WTC11 (cell line): ENCODE measurements around the gene ADGB. TPM values are rescaled to one million over a fixed set of nuclear protein-coding genes. Genes with fewer than 3 reads are reported as not detected.

Source experiments
- ATAC-seq: fragments of 200-7000 bp; cut with Tn5 transposase; 2 replicates; pipeline ENCODE4 v1.10.0; 2021; ENCODE audit warnings: mild to moderate bottlenecking, moderate library complexity
- CTCF ChIA-PET: fragments of 300-600 bp; sonication (Branson Sonifier 250); formaldehyde crosslinking; loops from one replicate; lab custom pipeline; 2021; ENCODE audit warnings: antibody characterized with exemption; lab: Charles Lee
- POLR2A ChIA-PET: fragments of 350-600 bp; sonication (Branson Sonifier 250); formaldehyde crosslinking; loops from one replicate; lab custom pipeline; 2021; ENCODE audit warnings: antibody characterized with exemption; lab: Charles Lee
- DNase-seq: peaks from one replicate; pipeline ENCODE4 v3.0.0; 2021; ENCODE audit warnings: low spot score
- H3K27ac Mint-ChIP-seq: 2 replicates; pipeline ENCODE4 v1.8.0; 2021; ENCODE audit warnings: mixed read lengths
- H3K27me3 Mint-ChIP-seq: 2 replicates; pipeline ENCODE4 v1.8.0; 2021; ENCODE audit warnings: low read depth, mild to moderate bottlenecking, moderate library complexity, mixed read lengths
- H3K36me3 Mint-ChIP-seq: 2 replicates; pipeline ENCODE4 v1.8.0; 2021; ENCODE audit warnings: mixed read lengths
- H3K4me1 Mint-ChIP-seq: 2 replicates; pipeline ENCODE4 v1.8.0; 2022; ENCODE audit warnings: mixed read lengths
- H3K4me3 Mint-ChIP-seq: 2 replicates; pipeline ENCODE4 v1.8.0; 2021; ENCODE audit warnings: mild to moderate bottlenecking, moderate library complexity, mixed read lengths
- H3K9me3 Mint-ChIP-seq: 2 replicates; pipeline ENCODE4 v1.8.0; 2021; ENCODE audit warnings: mixed read lengths
- CBFB ChIP-seq: sonication (generic); formaldehyde crosslinking; IDR thresholded peaks from 2 replicates; pipeline ENCODE4 v1.8.1; 2022; ENCODE audit warnings: mild to moderate bottlenecking, low read depth, missing genetic modification reagents
- ESRRA ChIP-seq: sonication (generic); formaldehyde crosslinking; IDR thresholded peaks from 2 replicates; pipeline ENCODE4 v1.8.1; 2022; ENCODE audit warnings: mild to moderate bottlenecking, missing genetic modification reagents, borderline replicate concordance
- ETV6 ChIP-seq: sonication (generic); formaldehyde crosslinking; IDR thresholded peaks from 2 replicates; pipeline ENCODE4 v1.8.1; 2022; ENCODE audit warnings: mild to moderate bottlenecking, missing genetic modification reagents
- FOXJ3 ChIP-seq: sonication (generic); formaldehyde crosslinking; IDR thresholded peaks from 2 replicates; pipeline ENCODE4 v1.9.0; 2021; ENCODE audit warnings: missing genetic modification reagents, mild to moderate bottlenecking, borderline replicate concordance
- GABPB1 ChIP-seq: sonication (generic); formaldehyde crosslinking; IDR thresholded peaks from 2 replicates; pipeline ENCODE4 v1.8.1; 2023; ENCODE audit warnings: mild to moderate bottlenecking, missing genetic modification reagents
- GRHL2 ChIP-seq: fragments of 250-450 bp; sonication (Bioruptor Pico); IDR thresholded peaks from 2 replicates; pipeline ENCODE4 v1.8.0; 2022; ENCODE audit warnings: mild to moderate bottlenecking, moderate library complexity; ENCODE audit not compliant: insufficient replicate concordance, severe bottlenecking
- KAT7 ChIP-seq: sonication (generic); formaldehyde crosslinking; IDR thresholded peaks from 2 replicates; pipeline ENCODE4 v1.8.1; 2023; ENCODE audit warnings: missing genetic modification reagents, mild to moderate bottlenecking, borderline replicate concordance
- NFATC4 ChIP-seq: fragments of 250-450 bp; sonication (Bioruptor Pico); IDR thresholded peaks from 2 replicates; pipeline ENCODE4 v1.9.0; 2021; ENCODE audit warnings: mild to moderate bottlenecking
- RORB ChIP-seq: fragments of 250-450 bp; sonication (Bioruptor Pico); IDR thresholded peaks from 2 replicates; pipeline ENCODE4 v1.9.0; 2021; ENCODE audit warnings: mild to moderate bottlenecking
- SMAD4 ChIP-seq: sonication (generic); formaldehyde crosslinking; IDR thresholded peaks from 2 replicates; pipeline ENCODE4 v1.8.0; 2022; ENCODE audit warnings: mild to moderate bottlenecking, missing genetic modification reagents
- TEAD1 ChIP-seq: sonication (generic); formaldehyde crosslinking; IDR thresholded peaks from 2 replicates; pipeline ENCODE4 v1.8.0; 2022; ENCODE audit warnings: mild to moderate bottlenecking, missing genetic modification reagents
- ZBTB21 ChIP-seq: sonication (generic); formaldehyde crosslinking; IDR thresholded peaks from 2 replicates; pipeline ENCODE4 v1.8.1; 2023; ENCODE audit warnings: mild to moderate bottlenecking, missing genetic modification reagents, borderline replicate concordance
- ZNF121 ChIP-seq: sonication (generic); formaldehyde crosslinking; IDR thresholded peaks from 2 replicates; pipeline ENCODE4 v1.8.0; 2023; ENCODE audit warnings: missing genetic modification reagents
- ZNF423 ChIP-seq: fragments of 250-450 bp; sonication (Bioruptor Pico); IDR thresholded peaks from 2 replicates; pipeline ENCODE4 v2.1.2; 2022; ENCODE audit warnings: mild to moderate bottlenecking, moderate library complexity
- total RNA-seq: library from RNA; stranded (reverse); gene quantifications from 3 replicates; pipeline ENCODE4 v1.2.3, GENCODE V29; 2021
- TF ChIP-seq, protein P1 (sequence below): fragments of 250-450 bp; sonication (Bioruptor Pico); IDR thresholded peaks from 2 replicates; pipeline ENCODE4 v1.9.0; 2021; ENCODE audit warnings: mild to moderate bottlenecking
- TF ChIP-seq, protein P2 (sequence below): fragments of 250-450 bp; sonication (Bioruptor Pico); IDR thresholded peaks from 2 replicates; pipeline ENCODE4 v1.9.0; 2021; ENCODE audit warnings: mild to moderate bottlenecking, borderline replicate concordance
- TF ChIP-seq, protein P3 (sequence below): sonication (generic); formaldehyde crosslinking; IDR thresholded peaks from 2 replicates; pipeline ENCODE4 v1.8.1; 2022; ENCODE audit warnings: low read depth, mild to moderate bottlenecking, moderate library complexity, missing genetic modification reagents, borderline replicate concordance
- TF ChIP-seq, protein P4 (sequence below): sonication (generic); formaldehyde crosslinking; IDR thresholded peaks from 2 replicates; pipeline ENCODE4 v1.8.0; 2022; ENCODE audit warnings: mild to moderate bottlenecking, missing genetic modification reagents
- TF ChIP-seq, protein P5 (sequence below): sonication (generic); formaldehyde crosslinking; IDR thresholded peaks from 2 replicates; pipeline ENCODE4 v1.8.0; 2023; ENCODE audit warnings: mild to moderate bottlenecking, missing genetic modification reagents

The ADGB gene
- total RNA-seq, 1 experiment from 2014 or later: not detected

DNA sequence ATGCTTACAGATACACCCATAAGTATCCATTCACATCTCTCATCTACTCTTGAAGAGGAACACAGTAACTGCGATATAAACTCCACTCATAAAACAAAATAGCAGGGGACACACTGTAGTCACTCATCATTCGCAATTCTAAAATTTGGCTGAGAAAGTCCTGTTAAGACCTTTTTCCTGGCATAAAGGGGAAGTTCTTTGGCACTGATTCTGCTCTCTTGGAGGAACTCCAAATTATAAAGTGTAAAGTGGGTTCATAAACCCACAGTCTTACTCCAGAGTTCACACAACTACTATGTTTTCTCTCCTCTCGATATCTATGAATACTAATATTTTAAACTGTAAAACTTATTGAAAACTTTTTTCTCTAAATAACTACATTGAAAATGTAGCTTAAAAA, 80.6 kb downstream of the ADGB start:
- H3K27me3 Mint-ChIP-seq: no peaks in the 10 kb centered on the region
- no peaks in the 10 kb centered on the region for H3K4me1 Mint-ChIP-seq
- DNase-seq (no peak), ATAC-seq (no peak)
- H3K9me3 Mint-ChIP-seq: peaks cover 2% of the 10 kb centered on the region
- TF ChIP-seq SMAD4 (CRISPR knock-in tag) (no peak), GABPB1 (CRISPR knock-in tag) (no peak), ESRRA (no peak), ZBTB21 (CRISPR knock-in tag) (no peak), NFATC4 (CRISPR knock-in tag) (no peak)
- TF ChIP-seq, protein P1, sequence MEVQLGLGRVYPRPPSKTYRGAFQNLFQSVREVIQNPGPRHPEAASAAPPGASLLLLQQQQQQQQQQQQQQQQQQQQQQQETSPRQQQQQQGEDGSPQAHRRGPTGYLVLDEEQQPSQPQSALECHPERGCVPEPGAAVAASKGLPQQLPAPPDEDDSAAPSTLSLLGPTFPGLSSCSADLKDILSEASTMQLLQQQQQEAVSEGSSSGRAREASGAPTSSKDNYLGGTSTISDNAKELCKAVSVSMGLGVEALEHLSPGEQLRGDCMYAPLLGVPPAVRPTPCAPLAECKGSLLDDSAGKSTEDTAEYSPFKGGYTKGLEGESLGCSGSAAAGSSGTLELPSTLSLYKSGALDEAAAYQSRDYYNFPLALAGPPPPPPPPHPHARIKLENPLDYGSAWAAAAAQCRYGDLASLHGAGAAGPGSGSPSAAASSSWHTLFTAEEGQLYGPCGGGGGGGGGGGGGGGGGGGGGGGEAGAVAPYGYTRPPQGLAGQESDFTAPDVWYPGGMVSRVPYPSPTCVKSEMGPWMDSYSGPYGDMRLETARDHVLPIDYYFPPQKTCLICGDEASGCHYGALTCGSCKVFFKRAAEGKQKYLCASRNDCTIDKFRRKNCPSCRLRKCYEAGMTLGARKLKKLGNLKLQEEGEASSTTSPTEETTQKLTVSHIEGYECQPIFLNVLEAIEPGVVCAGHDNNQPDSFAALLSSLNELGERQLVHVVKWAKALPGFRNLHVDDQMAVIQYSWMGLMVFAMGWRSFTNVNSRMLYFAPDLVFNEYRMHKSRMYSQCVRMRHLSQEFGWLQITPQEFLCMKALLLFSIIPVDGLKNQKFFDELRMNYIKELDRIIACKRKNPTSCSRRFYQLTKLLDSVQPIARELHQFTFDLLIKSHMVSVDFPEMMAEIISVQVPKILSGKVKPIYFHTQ (CRISPR knock-in tag): no peak
- TF ChIP-seq, protein P2, sequence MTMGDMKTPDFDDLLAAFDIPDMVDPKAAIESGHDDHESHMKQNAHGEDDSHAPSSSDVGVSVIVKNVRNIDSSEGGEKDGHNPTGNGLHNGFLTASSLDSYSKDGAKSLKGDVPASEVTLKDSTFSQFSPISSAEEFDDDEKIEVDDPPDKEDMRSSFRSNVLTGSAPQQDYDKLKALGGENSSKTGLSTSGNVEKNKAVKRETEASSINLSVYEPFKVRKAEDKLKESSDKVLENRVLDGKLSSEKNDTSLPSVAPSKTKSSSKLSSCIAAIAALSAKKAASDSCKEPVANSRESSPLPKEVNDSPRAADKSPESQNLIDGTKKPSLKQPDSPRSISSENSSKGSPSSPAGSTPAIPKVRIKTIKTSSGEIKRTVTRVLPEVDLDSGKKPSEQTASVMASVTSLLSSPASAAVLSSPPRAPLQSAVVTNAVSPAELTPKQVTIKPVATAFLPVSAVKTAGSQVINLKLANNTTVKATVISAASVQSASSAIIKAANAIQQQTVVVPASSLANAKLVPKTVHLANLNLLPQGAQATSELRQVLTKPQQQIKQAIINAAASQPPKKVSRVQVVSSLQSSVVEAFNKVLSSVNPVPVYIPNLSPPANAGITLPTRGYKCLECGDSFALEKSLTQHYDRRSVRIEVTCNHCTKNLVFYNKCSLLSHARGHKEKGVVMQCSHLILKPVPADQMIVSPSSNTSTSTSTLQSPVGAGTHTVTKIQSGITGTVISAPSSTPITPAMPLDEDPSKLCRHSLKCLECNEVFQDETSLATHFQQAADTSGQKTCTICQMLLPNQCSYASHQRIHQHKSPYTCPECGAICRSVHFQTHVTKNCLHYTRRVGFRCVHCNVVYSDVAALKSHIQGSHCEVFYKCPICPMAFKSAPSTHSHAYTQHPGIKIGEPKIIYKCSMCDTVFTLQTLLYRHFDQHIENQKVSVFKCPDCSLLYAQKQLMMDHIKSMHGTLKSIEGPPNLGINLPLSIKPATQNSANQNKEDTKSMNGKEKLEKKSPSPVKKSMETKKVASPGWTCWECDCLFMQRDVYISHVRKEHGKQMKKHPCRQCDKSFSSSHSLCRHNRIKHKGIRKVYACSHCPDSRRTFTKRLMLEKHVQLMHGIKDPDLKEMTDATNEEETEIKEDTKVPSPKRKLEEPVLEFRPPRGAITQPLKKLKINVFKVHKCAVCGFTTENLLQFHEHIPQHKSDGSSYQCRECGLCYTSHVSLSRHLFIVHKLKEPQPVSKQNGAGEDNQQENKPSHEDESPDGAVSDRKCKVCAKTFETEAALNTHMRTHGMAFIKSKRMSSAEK: no peak
- H3K36me3 Mint-ChIP-seq: no peaks in the 10 kb centered on the region
- H3K4me3 Mint-ChIP-seq: no peak overlapping the region
- H3K27ac Mint-ChIP-seq: no peak overlapping the region
- ChIA-PET CTCF (no interaction called here), POLR2A (no interaction called here)

DNA sequence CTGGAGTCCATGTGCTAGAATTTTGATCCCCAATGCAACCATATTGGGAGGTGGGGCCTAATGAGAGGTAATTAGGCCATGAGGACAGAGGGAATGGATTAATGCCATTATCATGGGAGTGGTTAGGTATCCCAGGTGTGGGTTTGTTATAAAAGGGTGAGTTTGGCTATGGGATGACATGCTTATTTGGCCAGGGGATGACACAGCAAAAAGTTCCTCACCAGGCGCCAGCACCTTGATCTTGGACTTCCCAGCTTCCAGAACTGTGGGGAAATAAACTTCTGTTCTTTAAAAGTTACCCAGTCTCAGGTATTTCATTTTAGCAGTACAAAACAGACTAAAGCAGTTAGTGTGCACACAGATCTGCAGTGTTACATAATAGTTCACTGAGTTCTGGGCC, 84.1 kb downstream of the ADGB start:
- Mint-ChIP-seq H3K4me3 (no peak overlapping the region), H3K27me3 (no peaks in the 10 kb centered on the region), H3K27ac (no peak overlapping the region), H3K36me3 (no peaks in the 10 kb centered on the region), H3K9me3 (peaks cover 4% of the 10 kb centered on the region), H3K4me1 (no peaks in the 10 kb centered on the region)
- POLR2A ChIA-PET: no interaction called here
- no peak for ATAC-seq
- DNase-seq: no peak
- CTCF ChIA-PET: no interaction called here
- TF ChIP-seq GRHL2: no peak
- TF ChIP-seq ZNF121 (CRISPR knock-in tag): no peak
- TF ChIP-seq, protein P3, sequence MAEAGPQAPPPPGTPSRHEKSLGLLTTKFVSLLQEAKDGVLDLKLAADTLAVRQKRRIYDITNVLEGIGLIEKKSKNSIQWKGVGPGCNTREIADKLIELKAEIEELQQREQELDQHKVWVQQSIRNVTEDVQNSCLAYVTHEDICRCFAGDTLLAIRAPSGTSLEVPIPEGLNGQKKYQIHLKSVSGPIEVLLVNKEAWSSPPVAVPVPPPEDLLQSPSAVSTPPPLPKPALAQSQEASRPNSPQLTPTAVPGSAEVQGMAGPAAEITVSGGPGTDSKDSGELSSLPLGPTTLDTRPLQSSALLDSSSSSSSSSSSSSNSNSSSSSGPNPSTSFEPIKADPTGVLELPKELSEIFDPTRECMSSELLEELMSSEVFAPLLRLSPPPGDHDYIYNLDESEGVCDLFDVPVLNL (CRISPR knock-in tag): no peak

DNA sequence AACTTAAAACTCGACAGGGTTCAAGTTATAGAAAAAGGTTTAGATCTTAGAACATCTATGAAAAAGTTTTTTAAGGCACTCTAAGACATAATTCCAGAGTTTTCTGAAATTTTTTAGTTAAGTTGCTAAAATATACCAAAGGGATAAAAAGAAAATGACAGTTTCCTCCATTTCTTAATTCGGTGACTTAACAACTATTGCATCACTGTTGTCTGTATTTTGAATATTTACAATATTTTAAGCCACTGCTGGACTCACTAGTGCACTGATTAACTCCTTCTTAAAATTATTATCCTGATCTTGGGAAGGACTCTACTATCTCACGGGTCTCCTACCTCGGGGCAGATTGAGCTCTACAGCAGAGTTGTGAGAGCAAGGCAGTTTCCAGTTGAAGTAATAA, 91.0 kb downstream of the ADGB start:
- H3K27me3 Mint-ChIP-seq: no peaks in the 10 kb centered on the region
- no peak overlapping the region for H3K4me3 Mint-ChIP-seq
- CTCF ChIA-PET: no interaction called here
- DNase-seq (no peak), ATAC-seq (no peak)
- H3K9me3 Mint-ChIP-seq: peaks cover 4% of the 10 kb centered on the region
- no peak for TF ChIP-seq TEAD1 (CRISPR knock-in tag)
- H3K27ac Mint-ChIP-seq: no peak overlapping the region
- H3K36me3 Mint-ChIP-seq: no peaks in the 10 kb centered on the region
- no peaks in the 10 kb centered on the region for H3K4me1 Mint-ChIP-seq
- POLR2A ChIA-PET: no interaction called here

DNA sequence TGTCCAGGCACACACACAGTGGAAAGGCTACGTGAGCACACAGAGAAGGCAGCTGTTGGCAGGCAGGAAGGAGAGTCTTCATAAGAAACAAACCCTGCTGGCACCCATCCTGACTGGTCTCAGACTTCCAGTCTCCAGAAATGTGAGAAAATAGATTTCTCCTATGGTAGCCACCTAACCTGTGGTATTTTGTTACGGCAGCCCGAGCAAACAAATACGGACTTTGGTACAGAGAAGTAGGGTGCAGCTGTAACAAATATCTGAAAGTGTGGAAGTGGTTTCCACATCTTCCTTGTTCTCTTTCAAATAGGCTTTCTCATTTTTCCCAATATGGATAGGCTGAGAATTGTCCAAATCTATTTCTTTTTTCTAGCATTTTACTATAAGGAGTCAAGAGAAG, 94.6 kb downstream of the ADGB start:
- ChIA-PET CTCF (interaction anchor here (0.8 kb wide), 1 partner anchor 9 kb away, joined by 3 read pairs; no protein-coding TSS in a partner anchor), POLR2A (no interaction called here)
- DNase-seq (no peak), ATAC-seq (no peak)
- Mint-ChIP-seq H3K9me3 (no peaks in the 10 kb centered on the region), H3K4me3 (no peak overlapping the region), H3K36me3 (no peaks in the 10 kb centered on the region), H3K27ac (no peak overlapping the region), H3K27me3 (no peaks in the 10 kb centered on the region), H3K4me1 (no peaks in the 10 kb centered on the region)
- TF ChIP-seq, protein P4, sequence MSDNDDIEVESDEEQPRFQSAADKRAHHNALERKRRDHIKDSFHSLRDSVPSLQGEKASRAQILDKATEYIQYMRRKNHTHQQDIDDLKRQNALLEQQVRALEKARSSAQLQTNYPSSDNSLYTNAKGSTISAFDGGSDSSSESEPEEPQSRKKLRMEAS (CRISPR knock-in tag): no peak
- TF ChIP-seq CBFB (no peak), FOXJ3 (CRISPR knock-in tag) (no peak), ETV6 (CRISPR knock-in tag) (no peak), ZNF423 (no peak), RORB (CRISPR knock-in tag) (no peak), KAT7 (CRISPR knock-in tag) (no peak)
- TF ChIP-seq, protein P5, sequence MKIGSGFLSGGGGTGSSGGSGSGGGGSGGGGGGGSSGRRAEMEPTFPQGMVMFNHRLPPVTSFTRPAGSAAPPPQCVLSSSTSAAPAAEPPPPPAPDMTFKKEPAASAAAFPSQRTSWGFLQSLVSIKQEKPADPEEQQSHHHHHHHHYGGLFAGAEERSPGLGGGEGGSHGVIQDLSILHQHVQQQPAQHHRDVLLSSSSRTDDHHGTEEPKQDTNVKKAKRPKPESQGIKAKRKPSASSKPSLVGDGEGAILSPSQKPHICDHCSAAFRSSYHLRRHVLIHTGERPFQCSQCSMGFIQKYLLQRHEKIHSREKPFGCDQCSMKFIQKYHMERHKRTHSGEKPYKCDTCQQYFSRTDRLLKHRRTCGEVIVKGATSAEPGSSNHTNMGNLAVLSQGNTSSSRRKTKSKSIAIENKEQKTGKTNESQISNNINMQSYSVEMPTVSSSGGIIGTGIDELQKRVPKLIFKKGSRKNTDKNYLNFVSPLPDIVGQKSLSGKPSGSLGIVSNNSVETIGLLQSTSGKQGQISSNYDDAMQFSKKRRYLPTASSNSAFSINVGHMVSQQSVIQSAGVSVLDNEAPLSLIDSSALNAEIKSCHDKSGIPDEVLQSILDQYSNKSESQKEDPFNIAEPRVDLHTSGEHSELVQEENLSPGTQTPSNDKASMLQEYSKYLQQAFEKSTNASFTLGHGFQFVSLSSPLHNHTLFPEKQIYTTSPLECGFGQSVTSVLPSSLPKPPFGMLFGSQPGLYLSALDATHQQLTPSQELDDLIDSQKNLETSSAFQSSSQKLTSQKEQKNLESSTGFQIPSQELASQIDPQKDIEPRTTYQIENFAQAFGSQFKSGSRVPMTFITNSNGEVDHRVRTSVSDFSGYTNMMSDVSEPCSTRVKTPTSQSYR: no peak
